Pulmonary artery endothelial cell (primary cell): Measurements from ENCODE around the gene MED10. TPM values are rescaled to one million over a fixed set of nuclear protein-coding genes. Genes with fewer than 3 reads are reported as not detected.

Experiments
- total RNA-seq: library from RNA; depleted of rRNA; stranded (reverse); fragments of >200 nt; gene quantifications from 2 replicates; pipeline ENCODE4 v1.2.3, GENCODE V29; 2014

The MED10 gene
- total RNA-seq, 1 donor from 2014 or later, result 12.9 TPM

Other genes with a start within 250 kb of the MED10 start
- gene UBE2QL1, start 70.3 kb upstream of the MED10 start, total RNA-seq, result under 0.01 TPM in 1 of 2 replicates, not detected in the other